ENCODE data around the gene DVL1.

- no peak for TF ChIP-seq YY1 (IDR thresholded peaks at IDR 0.05; ENCODE audit: insufficient read depth, insufficient read length)
- TF ChIP-seq SUZ12 (IDR thresholded peaks at IDR 0.05; ENCODE audit: extremely low read depth, insufficient read depth, insufficient read length): no peak
These were observed 8.2 kb downstream of the DVL1 start for GRCh38 chr1:1340791-1341548.

All from NT2/D1 (cell line).